ENCODE results near the gene CASQ2. TPM values are rescaled to one million over a fixed set of nuclear protein-coding genes. Genes with fewer than 3 reads are reported as not detected.

CASQ2 gene
- total and polyA plus RNA-seq, 8 donors, result 0.32 to 4.8 (median 0.65) TPM

GRCh38 chr1:115712911-115713609 is 55.5 kb downstream of the CASQ2 start:
- no peaks in the 10 kb centered on the region for H3K9me3 ChIP-seq
- DNase-seq, result no peak
- no peak for ATAC-seq
- H3K27ac ChIP-seq, result no peak overlapping the region
- no peak overlapping the region for H3K4me3 ChIP-seq
- TF ChIP-seq CTCF (IDR thresholded peaks at IDR 0.05), result no peak
- peaks cover 0 to 3% of the 10 kb centered on the region in 2 donors for H3K27me3 ChIP-seq
- intact Hi-C loops (cut with DNase I), result no loop called here
- H3K4me1 ChIP-seq, result no peaks in the 10 kb centered on the region
- no peaks in the 10 kb centered on the region for H3K36me3 ChIP-seq

- ATAC-seq, result peak; percentile 38
- no peak overlapping the region for H3K27ac ChIP-seq
Measured at GRCh38 chr1:115710859-115711624, 57.5 kb downstream of the CASQ2 start.

GRCh38 chr1:115706587-115707425 is 61.7 kb downstream of the CASQ2 start:
- DNase-seq, result peak in 1 of 4 donors; percentile 57
- TF ChIP-seq CTCF (IDR thresholded peaks at IDR 0.05), result peak; percentile 38 to 65
- intact Hi-C loops (cut with DNase I), result loop anchor here in 1 of 2 donors (5.0 kb wide), 1 partner anchor 100 kb away; no protein-coding TSS in a partner anchor
- Histone ChIP-seq H3K27ac (no peak overlapping the region), H3K4me3 (no peak overlapping the region), H3K9me3 (no peaks in the 10 kb centered on the region), H3K36me3 (no peaks in the 10 kb centered on the region), H3K27me3 (peaks cover 0 to 3% of the 10 kb centered on the region in 2 donors), H3K4me1 (no peaks in the 10 kb centered on the region)
- peak; percentile 75 for ATAC-seq

More at GRCh38 chr1:115710859-115711624, 57.5 kb downstream of the CASQ2 start:
- Histone ChIP-seq H3K36me3 (no peaks in the 10 kb centered on the region), H3K4me3 (no peak overlapping the region), H3K27me3 (peaks cover 0 to 3% of the 10 kb centered on the region in 2 donors), H3K4me1 (no peaks in the 10 kb centered on the region), H3K9me3 (no peaks in the 10 kb centered on the region)
- intact Hi-C loops (cut with DNase I), result no loop called here
- DNase-seq, result no peak
- no peak for TF ChIP-seq CTCF (IDR thresholded peaks at IDR 0.05)

GRCh38 chr1:115705963-115706362 is 62.6 kb downstream of the CASQ2 start:
- H3K27me3 ChIP-seq, result peaks cover 0 to 3% of the 10 kb centered on the region in 2 donors
- no peak for DNase-seq
- H3K4me1 ChIP-seq, result no peaks in the 10 kb centered on the region
- no peak for ATAC-seq
- no peak for TF ChIP-seq CTCF (IDR thresholded peaks at IDR 0.05)
- H3K9me3 ChIP-seq, result no peaks in the 10 kb centered on the region
- H3K27ac ChIP-seq, result no peak overlapping the region
- no peak overlapping the region for H3K4me3 ChIP-seq
- H3K36me3 ChIP-seq, result no peaks in the 10 kb centered on the region
- intact Hi-C loops (cut with DNase I), result loop anchor here in 1 of 2 donors (5.0 kb wide), 1 partner anchor 99 kb away; no protein-coding TSS in a partner anchor
